WERI-Rb-1 (cell line): ENCODE results near the gene HERC4.
"Not testable (repeated sequence)": the region's sequence is repeated elsewhere in the genome, so short reads cannot be mapped to it uniquely, and the experiment has no call there.

Source experiments
- DNase-seq: peaks from one replicate; pipeline ENCODE4 v3.0.0-alpha.2; 2020
- H3K27ac ChIP-seq: fragments of 250-450 bp; sonication (Bioruptor Pico); 2 replicates; pipeline ENCODE4 v1.5.1; 2020; ENCODE audit warnings: mild to moderate bottlenecking, moderate library complexity
- H3K27me3 ChIP-seq: fragments of 250-450 bp; sonication (Bioruptor Pico); 2 replicates; pipeline ENCODE4 v1.5.1; 2021; ENCODE audit warnings: mild to moderate bottlenecking, low read depth, moderate library complexity; ENCODE audit not compliant: insufficient read depth, severe bottlenecking
- H3K36me3 ChIP-seq: fragments of 250-450 bp; sonication (Bioruptor Pico); 2 replicates; pipeline ENCODE4 v1.5.1; 2020; ENCODE audit warnings: mild to moderate bottlenecking, moderate library complexity
- H3K4me3 ChIP-seq: 2 replicates; pipeline ENCODE4 v1.5.1; 2011; ENCODE audit warnings: low read depth, mild to moderate bottlenecking, control low read depth, low read length
- H3K9me3 ChIP-seq: fragments of 250-450 bp; sonication (Bioruptor Pico); 2 replicates; pipeline ENCODE4 v1.5.1; 2021; ENCODE audit warnings: mild to moderate bottlenecking, moderate library complexity; ENCODE audit not compliant: severe bottlenecking
- TF ChIP-seq, protein P1 (sequence below): IDR thresholded peaks from 2 replicates; pipeline ENCODE4 v1.5.1; 2011; ENCODE audit warnings: low read depth, mild to moderate bottlenecking, control low read depth, inconsistent platforms, low read length

Gene HERC4

GRCh38 chr10:68082872-68083271 is 7.8 kb upstream of the HERC4 start:
- H3K4me3 ChIP-seq = no peak overlapping the region
- TF ChIP-seq, protein P1, sequence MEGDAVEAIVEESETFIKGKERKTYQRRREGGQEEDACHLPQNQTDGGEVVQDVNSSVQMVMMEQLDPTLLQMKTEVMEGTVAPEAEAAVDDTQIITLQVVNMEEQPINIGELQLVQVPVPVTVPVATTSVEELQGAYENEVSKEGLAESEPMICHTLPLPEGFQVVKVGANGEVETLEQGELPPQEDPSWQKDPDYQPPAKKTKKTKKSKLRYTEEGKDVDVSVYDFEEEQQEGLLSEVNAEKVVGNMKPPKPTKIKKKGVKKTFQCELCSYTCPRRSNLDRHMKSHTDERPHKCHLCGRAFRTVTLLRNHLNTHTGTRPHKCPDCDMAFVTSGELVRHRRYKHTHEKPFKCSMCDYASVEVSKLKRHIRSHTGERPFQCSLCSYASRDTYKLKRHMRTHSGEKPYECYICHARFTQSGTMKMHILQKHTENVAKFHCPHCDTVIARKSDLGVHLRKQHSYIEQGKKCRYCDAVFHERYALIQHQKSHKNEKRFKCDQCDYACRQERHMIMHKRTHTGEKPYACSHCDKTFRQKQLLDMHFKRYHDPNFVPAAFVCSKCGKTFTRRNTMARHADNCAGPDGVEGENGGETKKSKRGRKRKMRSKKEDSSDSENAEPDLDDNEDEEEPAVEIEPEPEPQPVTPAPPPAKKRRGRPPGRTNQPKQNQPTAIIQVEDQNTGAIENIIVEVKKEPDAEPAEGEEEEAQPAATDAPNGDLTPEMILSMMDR = no peak
- no peaks in the 10 kb centered on the region for H3K36me3 ChIP-seq
- H3K9me3 ChIP-seq = no peaks in the 10 kb centered on the region
- no peaks in the 10 kb centered on the region for H3K27me3 ChIP-seq
- no peak for DNase-seq
- no peak overlapping the region for H3K27ac ChIP-seq

DNA sequence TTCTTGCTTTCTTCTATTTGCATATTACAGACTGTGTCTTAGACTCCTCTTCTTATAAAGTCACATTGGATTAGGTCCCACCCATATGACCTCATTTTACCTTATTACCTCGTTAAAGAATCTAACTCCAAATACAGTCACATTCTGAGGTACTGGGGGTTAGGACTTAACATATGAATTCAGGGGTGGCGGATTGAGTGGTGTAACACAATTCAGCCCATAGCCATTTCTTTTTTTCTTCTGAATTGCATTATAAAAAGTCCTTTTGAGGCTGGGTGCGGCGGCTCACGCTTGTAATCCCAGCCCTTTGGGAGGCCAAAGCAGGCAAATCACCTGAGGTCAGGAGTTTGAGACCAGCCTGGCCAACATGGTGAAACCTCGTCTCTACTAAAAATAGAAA is 6.8 kb upstream of the HERC4 start:
- no peak overlapping the region for H3K27ac ChIP-seq
- TF ChIP-seq, protein P1 = no peak
- H3K9me3 ChIP-seq = no peaks in the 10 kb centered on the region
- no peaks in the 10 kb centered on the region for H3K36me3 ChIP-seq
- no peak for DNase-seq
- no peak overlapping the region for H3K4me3 ChIP-seq
- H3K27me3 ChIP-seq = no peaks in the 10 kb centered on the region

DNA sequence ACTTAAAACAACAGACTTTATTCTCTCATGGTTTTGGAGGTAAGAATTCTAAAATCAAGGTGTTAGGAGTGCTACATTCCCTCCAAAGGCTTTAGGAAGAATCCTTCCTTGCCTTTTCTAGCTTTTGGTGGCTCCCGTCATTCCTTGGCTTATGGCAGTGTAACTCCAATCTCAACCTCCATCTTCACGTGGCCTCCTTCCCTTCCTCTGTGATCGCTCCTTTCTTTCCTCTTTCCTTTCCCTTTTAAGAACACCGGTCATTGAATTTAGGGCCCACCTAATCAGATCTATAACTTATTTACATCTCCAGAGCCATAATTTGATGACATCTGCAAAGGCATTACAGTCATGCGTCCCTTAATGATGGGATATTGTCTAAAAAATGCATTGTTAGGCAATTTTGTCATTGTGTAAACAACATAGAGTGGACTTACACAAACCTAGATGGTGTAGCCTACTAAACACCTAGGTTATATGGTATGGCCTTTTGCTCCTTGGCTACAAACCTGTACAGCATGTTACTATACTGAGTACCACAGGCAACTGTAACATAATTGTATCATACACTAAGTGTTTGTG is 5.9 kb upstream of the HERC4 start:
- TF ChIP-seq, protein P1 = no peak
- Histone ChIP-seq H3K36me3 (no peaks in the 10 kb centered on the region), H3K4me3 (no peak overlapping the region), H3K27me3 (no peaks in the 10 kb centered on the region), H3K27ac (no peak overlapping the region), H3K9me3 (no peaks in the 10 kb centered on the region)
- no peak for DNase-seq

DNA sequence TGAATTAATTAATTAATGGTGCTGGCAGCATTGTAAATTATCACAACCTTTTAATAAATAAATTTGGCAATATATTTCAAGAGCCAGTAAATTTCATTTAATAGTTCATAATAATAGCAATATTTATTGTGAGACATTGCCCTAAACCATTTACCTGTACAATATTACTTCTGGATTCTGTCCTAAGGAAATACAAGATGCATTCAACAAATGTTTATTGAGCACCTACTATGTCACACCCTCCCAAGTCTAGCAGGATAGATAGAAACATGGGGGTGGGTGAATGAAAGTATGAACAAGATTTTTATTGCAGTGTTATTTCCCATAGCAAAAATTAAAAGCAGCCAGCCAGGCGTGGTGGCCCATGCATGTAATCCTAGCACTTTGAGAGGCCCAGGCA is 4.4 kb upstream of the HERC4 start:
- H3K36me3 ChIP-seq = peaks cover 4% of the 10 kb centered on the region; the same call in 1 of the 2 replicates
- no peak for DNase-seq

GRCh38 chr10:68077026-68077425 is 1.9 kb upstream of the HERC4 start:
- TF ChIP-seq, protein P1 = no peak
- Histone ChIP-seq H3K36me3 (peaks cover 4% of the 10 kb centered on the region; the same call in 1 of the 2 replicates), H3K27ac (no peak overlapping the region), H3K4me3 (no peak overlapping the region), H3K27me3 (no peaks in the 10 kb centered on the region), H3K9me3 (peaks cover 2% of the 10 kb centered on the region)
- no peak for DNase-seq

More for the DNA sequence above, 4.4 kb upstream of the HERC4 start:
- TF ChIP-seq, protein P1 = no peak
- H3K4me3 ChIP-seq = no peak overlapping the region
- no peak overlapping the region for H3K27ac ChIP-seq
- H3K27me3 ChIP-seq = no peaks in the 10 kb centered on the region
- peaks cover 2% of the 10 kb centered on the region for H3K9me3 ChIP-seq

GRCh38 chr10:68076081-68076480 is 998 bp upstream of the HERC4 start:
- H3K27me3 ChIP-seq, H3K9me3 ChIP-seq, H3K4me3 ChIP-seq, DNase-seq, H3K27ac ChIP-seq, H3K36me3 ChIP-seq: not testable (repeated sequence)
